Activated CD8-positive, alpha-beta T cell treated with anti-CD3 and anti-CD28 coated beads for 36 hours (primary cell): ENCODE data around the gene ASIC4. TPM values are rescaled to one million over a fixed set of nuclear protein-coding genes. Genes with fewer than 3 reads are reported as not detected.
A peak's percentile ranks its signal among the peaks of the same experiment; 100 is the strongest.

ENCODE experiments used
- ATAC-seq: fragments of 200-7000 bp; cut with Tn5 transposase; one replicate; pipeline ENCODE4 v1.10.0; 2021; ENCODE audit warnings: mild to moderate bottlenecking, moderate library complexity
- CTCF ChIA-PET: fragments of 350-600 bp; sonication (Branson Sonifier 250); formaldehyde crosslinking; loops from one replicate; lab custom pipeline; 2021; ENCODE audit warnings: antibody characterized with exemption; lab: Charles Lee
- POLR2A ChIA-PET: fragments of 350-600 bp; sonication (Branson Sonifier 250); formaldehyde crosslinking; loops from one replicate; lab custom pipeline; 2021; ENCODE audit warnings: antibody characterized with exemption; lab: Charles Lee
- DNase-seq: peaks from one replicate; pipeline ENCODE4 v3.0.0-alpha.2; 2020
- H3K27ac Mint-ChIP-seq: one replicate; pipeline ENCODE4 v1.8.0; 2021; ENCODE audit warnings: mild to moderate bottlenecking, mixed read lengths
- H3K27me3 Mint-ChIP-seq: one replicate; pipeline ENCODE4 v1.8.0; 2021; ENCODE audit warnings: mixed read lengths
- H3K36me3 Mint-ChIP-seq: one replicate; pipeline ENCODE4 v1.8.0; 2021; ENCODE audit warnings: low read depth, mixed read lengths
- H3K4me1 Mint-ChIP-seq: one replicate; pipeline ENCODE4 v1.8.0; 2021; ENCODE audit warnings: low read depth, mixed read lengths
- H3K4me3 Mint-ChIP-seq: one replicate; pipeline ENCODE4 v1.8.0; 2021; ENCODE audit warnings: mild to moderate bottlenecking, moderate library complexity, mixed read lengths
- H3K9me3 Mint-ChIP-seq: one replicate; pipeline ENCODE4 v1.8.0; 2021; ENCODE audit warnings: mixed read lengths
- CTCF ChIP-seq: fragments of 200-600 bp; IDR thresholded peaks from one replicate; pipeline ENCODE4 v1.8.0; 2022; ENCODE audit warnings: antibody characterized with exemption, mild to moderate bottlenecking
- intact Hi-C: fragments of 100-400 bp; cut with micrococcal nuclease; formaldehyde crosslinking; loops from one replicate; pipeline ENCODE4 v1.10.0; 2022
- total RNA-seq, 2 experiments: library from RNA; stranded (reverse); gene quantifications; one replicate each; pipeline ENCODE4 v1.2.3, GENCODE V29; 2021

Gene ASIC4
- total RNA-seq, 2 experiments from 2014 or later = not detected

GRCh38 chr2:219484343-219485200 lies 29.7 kb upstream of the ASIC4 start:
- H3K27ac Mint-ChIP-seq = no peak overlapping the region
- intact Hi-C loops = no loop called here
- DNase-seq (no peak), ATAC-seq (peak; percentile 54)
- H3K4me1 Mint-ChIP-seq = peaks cover 3% of the 10 kb centered on the region
- peak overlapping the region; percentile 21 for H3K4me3 Mint-ChIP-seq
- H3K36me3 Mint-ChIP-seq = no peaks in the 10 kb centered on the region
- H3K27me3 Mint-ChIP-seq = peaks cover 39% of the 10 kb centered on the region
- no peak for TF ChIP-seq CTCF
- ChIA-PET POLR2A (no interaction called here), CTCF (interaction anchor here (1.0 to 6.4 kb wide), 5 partner anchors 9 to 45 kb away, joined by 4 to 49 read pairs (median 9); partner anchors contain the start of gene GMPPA)
- H3K9me3 Mint-ChIP-seq = no peaks in the 10 kb centered on the region

GRCh38 chr2:219485201-219485580 lies 29.1 kb upstream of the ASIC4 start:
- no peaks in the 10 kb centered on the region for H3K9me3 Mint-ChIP-seq
- H3K27ac Mint-ChIP-seq = no peak overlapping the region
- DNase-seq (no peak), ATAC-seq (no peak)
- ChIA-PET CTCF (interaction anchor here (1.0 to 6.4 kb wide), 5 partner anchors 9 to 58 kb away, joined by 3 to 49 read pairs (median 9); partner anchors contain the start of genes CHPF and TMEM198), POLR2A (interaction anchor here (0.9 kb wide), 1 partner anchor 82 kb away, joined by 3 read pairs; no protein-coding TSS in a partner anchor)
- intact Hi-C loops = no loop called here
- TF ChIP-seq CTCF = no peak
- H3K4me1 Mint-ChIP-seq = peaks cover 3% of the 10 kb centered on the region
- H3K27me3 Mint-ChIP-seq = peaks cover 39% of the 10 kb centered on the region
- H3K36me3 Mint-ChIP-seq = no peaks in the 10 kb centered on the region
- no peak overlapping the region for H3K4me3 Mint-ChIP-seq

GRCh38 chr2:219486380-219486959 lies 27.8 kb upstream of the ASIC4 start:
- Mint-ChIP-seq H3K27me3 (peaks cover 38% of the 10 kb centered on the region), H3K36me3 (no peaks in the 10 kb centered on the region), H3K4me3 (no peak overlapping the region), H3K27ac (no peak overlapping the region), H3K4me1 (peaks cover 3% of the 10 kb centered on the region), H3K9me3 (no peaks in the 10 kb centered on the region)
- POLR2A ChIA-PET = interaction anchor here (0.5 to 1.7 kb wide), 4 partner anchors 14 to 110 kb away, joined by 3 to 4 read pairs (median 3); partner anchors contain the start of gene ASIC4
- DNase-seq = no peak
- intact Hi-C loops = no loop called here
- TF ChIP-seq CTCF = no peak
- ATAC-seq = no peak
- CTCF ChIA-PET = interaction anchor here (0.7 to 6.4 kb wide), 9 partner anchors 8 to 84 kb away, joined by 3 to 49 read pairs (median 9); partner anchors contain the start of genes CHPF and TMEM198

GRCh38 chr2:219488149-219488843 lies 26.0 kb upstream of the ASIC4 start:
- peaks cover 42% of the 10 kb centered on the region for H3K27me3 Mint-ChIP-seq
- no peak for DNase-seq
- peaks cover 3% of the 10 kb centered on the region for H3K4me1 Mint-ChIP-seq
- no peak overlapping the region for H3K27ac Mint-ChIP-seq
- H3K9me3 Mint-ChIP-seq = no peaks in the 10 kb centered on the region
- H3K4me3 Mint-ChIP-seq = no peak overlapping the region
- no peaks in the 10 kb centered on the region for H3K36me3 Mint-ChIP-seq
- CTCF ChIA-PET = interaction anchor here (0.9 to 2.6 kb wide), 4 partner anchors 12 to 72 kb away, joined by 3 to 15 read pairs (median 8); no protein-coding TSS in a partner anchor
- POLR2A ChIA-PET = no interaction called here
- intact Hi-C loops = no loop called here
- TF ChIP-seq CTCF = no peak
- ATAC-seq = no peak
